ENCODE data around the gene TSPAN14.
A peak's percentile ranks its signal among the peaks of the same experiment; 100 is the strongest.
"Not testable (repeated sequence)": the region's sequence is repeated elsewhere in the genome, so short reads cannot be mapped to it uniquely, and the experiment has no call there.

Gene TSPAN14

GRCh38 chr10:80416479-80417098, 37.5 kb upstream of the TSPAN14 start:
- H3K27me3 ChIP-seq (replicated peaks; ENCODE audit: control insufficient read depth, insufficient read depth, low read length) = no peaks in the 10 kb centered on the region
- no peak for TF ChIP-seq CTCF (IDR thresholded peaks at IDR 0.05; ENCODE audit: insufficient read depth, low read length, poor library complexity, severe bottlenecking)
- no peak overlapping the region for H3K4me3 ChIP-seq (replicated peaks; ENCODE audit: low read depth, low read length)
- DNase-seq (ENCODE audit: extremely low read depth, insufficient read length) = no peak
- H3K36me3 ChIP-seq (ENCODE audit: control insufficient read depth, insufficient read depth, low read length) = no peaks in the 10 kb centered on the region

GRCh38 chr10:80417256-80417655, 36.9 kb upstream of the TSPAN14 start:
- H3K4me3 ChIP-seq (replicated peaks; ENCODE audit: low read depth, low read length); H3K27me3 ChIP-seq (replicated peaks; ENCODE audit: control insufficient read depth, insufficient read depth, low read length); DNase-seq (ENCODE audit: extremely low read depth, insufficient read length); H3K36me3 ChIP-seq (ENCODE audit: control insufficient read depth, insufficient read depth, low read length): not testable (repeated sequence)

GRCh38 chr10:80421050-80421706, 32.9 kb upstream of the TSPAN14 start:
- Histone ChIP-seq H3K36me3 (ENCODE audit: control insufficient read depth, insufficient read depth, low read length) (no peaks in the 10 kb centered on the region), H3K27me3 (replicated peaks; ENCODE audit: control insufficient read depth, insufficient read depth, low read length) (no peaks in the 10 kb centered on the region), H3K4me3 (replicated peaks; ENCODE audit: low read depth, low read length) (no peak overlapping the region)
- DNase-seq (ENCODE audit: extremely low read depth, insufficient read length) = no peak
- TF ChIP-seq CTCF (IDR thresholded peaks at IDR 0.05; ENCODE audit: insufficient read depth, low read length, poor library complexity, severe bottlenecking) = no peak

- no peaks in the 10 kb centered on the region for H3K36me3 ChIP-seq (ENCODE audit: control insufficient read depth, insufficient read depth, low read length)
- H3K4me3 ChIP-seq (replicated peaks; ENCODE audit: low read depth, low read length) = no peak overlapping the region
- TF ChIP-seq CTCF (IDR thresholded peaks at IDR 0.05; ENCODE audit: insufficient read depth, low read length, poor library complexity, severe bottlenecking) = no peak
Observed at GRCh38 chr10:80421707-80422536, 32.2 kb upstream of the TSPAN14 start.

GRCh38 chr10:80425901-80426300, 28.2 kb upstream of the TSPAN14 start:
- no peaks in the 10 kb centered on the region for H3K36me3 ChIP-seq (ENCODE audit: control insufficient read depth, insufficient read depth, low read length)

More at GRCh38 chr10:80421707-80422536, 32.2 kb upstream of the TSPAN14 start:
- DNase-seq (ENCODE audit: extremely low read depth, insufficient read length) = peak; percentile 27
- no peaks in the 10 kb centered on the region for H3K27me3 ChIP-seq (replicated peaks; ENCODE audit: control insufficient read depth, insufficient read depth, low read length)

More at GRCh38 chr10:80425901-80426300, 28.2 kb upstream of the TSPAN14 start:
- Histone ChIP-seq H3K27me3 (replicated peaks; ENCODE audit: control insufficient read depth, insufficient read depth, low read length) (no peaks in the 10 kb centered on the region), H3K4me3 (replicated peaks; ENCODE audit: low read depth, low read length) (no peak overlapping the region)
- DNase-seq (ENCODE audit: extremely low read depth, insufficient read length) = no peak
- no peak for TF ChIP-seq CTCF (IDR thresholded peaks at IDR 0.05; ENCODE audit: insufficient read depth, low read length, poor library complexity, severe bottlenecking)
